Right lobe of liver (tissue), 4 donors: Measurements from ENCODE around the gene SAG.

Experiments
- POLR2A ChIP-seq: fragments of 450-650 bp; IDR thresholded peaks from one replicate; pipeline ENCODE4 v1.6.1; 2017; ENCODE audit warnings: antibody characterized with exemption, mild to moderate bottlenecking
- TF ChIP-seq, protein P1 (sequence below), 4 donors: fragments of 200-600 bp in 3 of 4; fragments of 450-650 bp in 1 of 4; IDR thresholded peaks; one replicate each; pipeline versions ENCODE4 v1.5.1 to v1.8.0; 2016 to 2022; ENCODE audit warnings: antibody characterized with exemption in 4 of 4, mild to moderate bottlenecking in 2 of 4
- donor health status: DM: no; HTN: no; CAD: no.
- donor health status: DM: no; HTN: no; CAD: no.
- donor health status: DM: no; HTN: yes; CAD: no.

DNA sequence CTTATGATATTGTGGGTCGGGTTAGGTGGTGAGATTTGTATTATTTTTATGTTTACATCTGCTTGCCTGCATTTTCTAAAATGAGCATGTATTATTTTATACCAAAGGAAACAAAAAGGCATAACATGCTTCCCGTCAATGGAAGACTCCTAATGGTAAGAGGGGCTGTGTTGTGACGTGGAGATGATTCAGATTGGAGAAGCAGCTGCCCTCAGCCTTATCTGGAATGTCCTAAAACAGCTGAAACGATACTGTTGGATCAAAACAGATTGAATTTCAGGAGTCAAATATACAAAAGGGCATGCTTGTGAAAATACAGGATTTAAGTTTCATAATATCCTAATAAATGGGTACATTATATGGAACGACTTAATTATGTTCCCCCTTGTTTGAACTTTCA lies 65.7 kb downstream of the SAG start:
- TF ChIP-seq, protein P1, sequence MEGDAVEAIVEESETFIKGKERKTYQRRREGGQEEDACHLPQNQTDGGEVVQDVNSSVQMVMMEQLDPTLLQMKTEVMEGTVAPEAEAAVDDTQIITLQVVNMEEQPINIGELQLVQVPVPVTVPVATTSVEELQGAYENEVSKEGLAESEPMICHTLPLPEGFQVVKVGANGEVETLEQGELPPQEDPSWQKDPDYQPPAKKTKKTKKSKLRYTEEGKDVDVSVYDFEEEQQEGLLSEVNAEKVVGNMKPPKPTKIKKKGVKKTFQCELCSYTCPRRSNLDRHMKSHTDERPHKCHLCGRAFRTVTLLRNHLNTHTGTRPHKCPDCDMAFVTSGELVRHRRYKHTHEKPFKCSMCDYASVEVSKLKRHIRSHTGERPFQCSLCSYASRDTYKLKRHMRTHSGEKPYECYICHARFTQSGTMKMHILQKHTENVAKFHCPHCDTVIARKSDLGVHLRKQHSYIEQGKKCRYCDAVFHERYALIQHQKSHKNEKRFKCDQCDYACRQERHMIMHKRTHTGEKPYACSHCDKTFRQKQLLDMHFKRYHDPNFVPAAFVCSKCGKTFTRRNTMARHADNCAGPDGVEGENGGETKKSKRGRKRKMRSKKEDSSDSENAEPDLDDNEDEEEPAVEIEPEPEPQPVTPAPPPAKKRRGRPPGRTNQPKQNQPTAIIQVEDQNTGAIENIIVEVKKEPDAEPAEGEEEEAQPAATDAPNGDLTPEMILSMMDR (IDR thresholded peaks at IDR 0.05): no peak
- no peak for TF ChIP-seq POLR2A
